CD4-positive, alpha-beta T cell (primary cell): ENCODE results near the gene TAOK3. TPM values are rescaled to one million over a fixed set of nuclear protein-coding genes. Genes with fewer than 3 reads are reported as not detected.
"Not testable (repeated sequence)": the region's sequence is repeated elsewhere in the genome, so short reads cannot be mapped to it uniquely, and the experiment has no call there.

Experiments
- ATAC-seq: fragments of 200-7000 bp; cut with Tn5 transposase; one replicate; pipeline ENCODE4 v1.10.0; 2022; ENCODE audit warnings: mild to moderate bottlenecking; ENCODE audit not compliant: poor library complexity
- CTCF ChIA-PET: fragments of 350-600 bp; sonication (Branson Sonifier 250); formaldehyde crosslinking; loops from one replicate; lab custom pipeline; 2021; ENCODE audit warnings: antibody characterized with exemption, inconsistent platforms; lab: Charles Lee
- POLR2A ChIA-PET: fragments of 350-600 bp; sonication (Branson Sonifier 250); formaldehyde crosslinking; loops from one replicate; lab custom pipeline; 2021; ENCODE audit warnings: antibody characterized with exemption, inconsistent platforms; lab: Charles Lee
- DNase-seq, 14 experiments: peaks; one replicate each; pipeline ENCODE4 v3.0.0-alpha.2; 2013 to 2020; ENCODE audit warnings: mixed read lengths in 2 of 14
- H3K27ac ChIP-seq, 2 donors: one replicate each; pipeline versions ENCODE4 v1.5.1 to v1.7.0; 2013; ENCODE audit warnings: low read length in 2 of 2, low read depth in 1 of 2, mild to moderate bottlenecking in 1 of 2
- H3K27me3 ChIP-seq, 2 experiments: 1 replicate in 1 of 2; 2 replicates in 1 of 2; pipeline versions ENCODE4 v1.6.1 to v1.7.0; 2013; ENCODE audit warnings: low read length in 2 of 2, control low read depth in 1 of 2, mild to moderate bottlenecking in 1 of 2, moderate library complexity in 1 of 2; ENCODE audit not compliant: insufficient read depth in 2 of 2, control insufficient read depth in 1 of 2
- H3K36me3 ChIP-seq: one replicate; pipeline ENCODE4 v1.6.1; 2013; ENCODE audit warnings: low read length, control low read depth; ENCODE audit not compliant: insufficient read depth
- H3K4me1 ChIP-seq: one replicate; pipeline ENCODE4 v1.6.1; 2013; ENCODE audit warnings: low read length, control low read depth; ENCODE audit not compliant: insufficient read depth
- H3K4me3 ChIP-seq: one replicate; pipeline ENCODE4 v1.5.1; 2013; ENCODE audit warnings: mild to moderate bottlenecking, low read length, moderate library complexity
- H3K9me3 ChIP-seq, 2 experiments: 1 replicate in 1 of 2; 2 replicates in 1 of 2; pipeline versions ENCODE4 v1.6.1 to v1.7.0; 2013; ENCODE audit warnings: low read length in 2 of 2, mild to moderate bottlenecking in 2 of 2, control low read depth in 1 of 2, moderate library complexity in 1 of 2; ENCODE audit not compliant: control insufficient read depth in 1 of 2, insufficient read depth in 1 of 2
- H3K27ac Mint-ChIP-seq: one replicate; pipeline ENCODE4 v1.8.0; 2020; ENCODE audit warnings: mixed read lengths
- H3K27me3 Mint-ChIP-seq: one replicate; pipeline ENCODE4 v1.8.0; 2021; ENCODE audit warnings: mixed read lengths
- H3K36me3 Mint-ChIP-seq: one replicate; pipeline ENCODE4 v1.8.0; 2021; ENCODE audit warnings: low read depth, mixed read lengths
- H3K4me1 Mint-ChIP-seq: one replicate; pipeline ENCODE4 v1.8.0; 2021; ENCODE audit warnings: low read depth, mixed read lengths
- H3K4me3 Mint-ChIP-seq: one replicate; pipeline ENCODE4 v1.8.0; 2020; ENCODE audit warnings: mild to moderate bottlenecking, mixed read lengths
- H3K9me3 Mint-ChIP-seq: one replicate; pipeline ENCODE4 v1.8.0; 2020; ENCODE audit warnings: mixed read lengths
- intact Hi-C, 2 experiments: fragments of 100-400 bp; cut with DNase I in 1 of 2; cut with micrococcal nuclease in 1 of 2; formaldehyde crosslinking; loops; one replicate each; pipeline versions ENCODE4 v1.15.1 to v1.9.0; 2023 to 2025; cut with DNase I, micrococcal nuclease
- total RNA-seq, 174 experiments: library from RNA in 2 of 174; stranded (reverse) in 2 of 174; gene quantifications; one replicate each; pipeline ENCODE4 v1.2.3 and lab custom pipeline; 2021 to 2026
- TF ChIP-seq, protein P1 (sequence below): fragments of 200-600 bp; IDR thresholded peaks from one replicate; pipeline ENCODE4 v1.8.0; 2022; ENCODE audit warnings: antibody characterized with exemption, mild to moderate bottlenecking

TAOK3 gene
- total RNA-seq, 2 experiments from 2014 or later = 53.5 to 56.6 TPM

DNA sequence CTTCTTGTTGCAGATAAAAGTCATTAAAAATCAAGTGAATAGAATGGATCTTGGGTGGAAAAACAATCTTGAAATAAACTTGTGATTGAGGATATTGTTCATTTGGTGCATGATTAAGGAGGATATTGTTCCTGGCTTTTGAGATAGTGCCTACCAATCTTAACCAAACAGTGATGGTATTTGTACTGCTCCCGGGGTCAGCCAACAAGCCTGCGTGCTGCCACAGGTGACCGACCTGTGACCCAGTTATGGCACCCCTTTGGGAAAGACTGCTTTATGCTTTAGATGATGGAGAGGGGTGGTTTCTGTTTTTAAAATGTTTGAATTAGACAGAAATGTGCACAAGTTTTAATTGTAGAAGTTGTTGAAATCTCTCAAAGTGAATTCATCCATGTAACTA, 45.2 kb upstream of the TAOK3 start:
- Histone ChIP-seq H3K9me3 (no peaks in the 10 kb centered on the region), H3K27ac (no peak overlapping the region), H3K27me3 (no peaks in the 10 kb centered on the region), H3K4me1 (no peaks in the 10 kb centered on the region), H3K36me3 (peaks cover 38% of the 10 kb centered on the region), H3K4me3 (no peak overlapping the region)
- no peaks in the 10 kb centered on the region for H3K4me1 Mint-ChIP-seq
- H3K27ac Mint-ChIP-seq = no peak overlapping the region
- TF ChIP-seq, protein P1, sequence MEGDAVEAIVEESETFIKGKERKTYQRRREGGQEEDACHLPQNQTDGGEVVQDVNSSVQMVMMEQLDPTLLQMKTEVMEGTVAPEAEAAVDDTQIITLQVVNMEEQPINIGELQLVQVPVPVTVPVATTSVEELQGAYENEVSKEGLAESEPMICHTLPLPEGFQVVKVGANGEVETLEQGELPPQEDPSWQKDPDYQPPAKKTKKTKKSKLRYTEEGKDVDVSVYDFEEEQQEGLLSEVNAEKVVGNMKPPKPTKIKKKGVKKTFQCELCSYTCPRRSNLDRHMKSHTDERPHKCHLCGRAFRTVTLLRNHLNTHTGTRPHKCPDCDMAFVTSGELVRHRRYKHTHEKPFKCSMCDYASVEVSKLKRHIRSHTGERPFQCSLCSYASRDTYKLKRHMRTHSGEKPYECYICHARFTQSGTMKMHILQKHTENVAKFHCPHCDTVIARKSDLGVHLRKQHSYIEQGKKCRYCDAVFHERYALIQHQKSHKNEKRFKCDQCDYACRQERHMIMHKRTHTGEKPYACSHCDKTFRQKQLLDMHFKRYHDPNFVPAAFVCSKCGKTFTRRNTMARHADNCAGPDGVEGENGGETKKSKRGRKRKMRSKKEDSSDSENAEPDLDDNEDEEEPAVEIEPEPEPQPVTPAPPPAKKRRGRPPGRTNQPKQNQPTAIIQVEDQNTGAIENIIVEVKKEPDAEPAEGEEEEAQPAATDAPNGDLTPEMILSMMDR = no peak
- intact Hi-C loops = no loop called here
- no peak for DNase-seq
- no peak for ATAC-seq
- H3K4me3 Mint-ChIP-seq = no peak overlapping the region
- H3K9me3 Mint-ChIP-seq = no peaks in the 10 kb centered on the region
- ChIA-PET POLR2A (no interaction called here), CTCF (no interaction called here)
- peaks cover 65% of the 10 kb centered on the region for H3K36me3 Mint-ChIP-seq
- no peaks in the 10 kb centered on the region for H3K27me3 Mint-ChIP-seq

DNA sequence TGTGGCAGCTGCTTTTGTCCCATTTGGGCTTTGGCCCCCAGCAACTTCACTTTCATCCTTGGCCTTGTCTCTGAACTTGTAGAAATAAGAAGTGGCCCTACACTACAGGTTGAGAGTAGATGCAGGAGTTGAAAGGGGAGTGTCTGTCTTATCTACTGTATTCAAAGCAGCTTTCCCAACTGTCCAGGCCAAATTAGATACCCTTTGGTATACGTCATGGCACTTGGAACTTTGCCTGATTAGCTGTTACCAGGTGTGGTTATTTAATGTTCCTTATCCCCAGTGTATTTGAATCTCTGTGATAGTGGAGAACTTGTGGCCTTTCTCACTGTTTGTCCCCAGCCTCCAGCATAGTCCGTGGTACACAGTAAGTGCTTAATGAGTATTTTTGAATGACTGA, 37.1 kb upstream of the TAOK3 start:
- no peaks in the 10 kb centered on the region for H3K27me3 Mint-ChIP-seq
- no peak overlapping the region for H3K27ac Mint-ChIP-seq
- no peak overlapping the region for H3K4me3 Mint-ChIP-seq
- Histone ChIP-seq H3K27me3 (no peaks in the 10 kb centered on the region), H3K27ac (no peak overlapping the region), H3K4me3 (no peak overlapping the region), H3K4me1 (no peaks in the 10 kb centered on the region), H3K9me3 (peaks cover 7 to 12% of the 10 kb centered on the region in 2 experiments), H3K36me3 (peaks cover 65% of the 10 kb centered on the region)
- ChIA-PET POLR2A (no interaction called here), CTCF (no interaction called here)
- no peaks in the 10 kb centered on the region for H3K4me1 Mint-ChIP-seq
- TF ChIP-seq, protein P1 = no peak
- no peaks in the 10 kb centered on the region for H3K9me3 Mint-ChIP-seq
- intact Hi-C loops = no loop called here
- ATAC-seq = no peak
- peaks cover 88% of the 10 kb centered on the region for H3K36me3 Mint-ChIP-seq
- no peak for DNase-seq

DNA sequence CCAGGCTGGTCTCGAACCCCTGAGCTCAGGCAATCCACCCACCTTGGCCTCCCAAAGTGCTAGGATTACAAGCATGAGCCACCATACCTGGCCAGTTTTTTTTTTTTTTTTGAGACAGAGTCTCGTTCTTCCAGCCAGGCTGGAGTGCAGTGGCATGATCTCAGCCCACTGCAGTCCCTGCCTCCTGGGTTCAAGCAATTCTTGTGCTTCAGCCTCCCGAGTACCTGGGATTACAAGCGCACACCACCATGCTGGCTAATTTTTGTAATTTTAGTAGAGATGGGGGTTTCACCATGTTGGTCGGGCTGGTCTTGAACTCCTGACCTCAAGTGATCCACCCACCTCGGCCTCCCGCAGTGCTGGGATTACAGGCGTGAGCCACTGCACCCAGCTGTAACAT, 35.5 kb upstream of the TAOK3 start:
- H3K4me3 Mint-ChIP-seq, H3K4me1 Mint-ChIP-seq: not testable (repeated sequence)
- peaks cover 88% of the 10 kb centered on the region for H3K36me3 Mint-ChIP-seq

More for the DNA sequence above, 35.5 kb upstream of the TAOK3 start:
- CTCF ChIA-PET, H3K27ac ChIP-seq, POLR2A ChIA-PET, H3K4me3 ChIP-seq, H3K9me3 Mint-ChIP-seq, intact Hi-C loops, H3K27me3 Mint-ChIP-seq, ATAC-seq, H3K4me1 ChIP-seq, H3K27ac Mint-ChIP-seq, DNase-seq, H3K27me3 ChIP-seq: not testable (repeated sequence)
- Histone ChIP-seq H3K36me3 (peaks cover 53% of the 10 kb centered on the region), H3K9me3 (peaks cover 7 to 12% of the 10 kb centered on the region in 2 experiments)
